Ovary (tissue), 3 donors: ENCODE results near the gene RASGRP1.

Experiments used
- CTCF ChIP-seq, 3 donors: fragments of 450-650 bp in 2 of 3; fragments of 200-600 bp in 1 of 3; IDR thresholded peaks; one replicate each; pipeline versions ENCODE4 v1.5.1 to v1.8.0; 2016 to 2022; ENCODE audit warnings: antibody characterized with exemption in 3 of 3, mild to moderate bottlenecking in 1 of 3
- POLR2A ChIP-seq: fragments of 450-650 bp; IDR thresholded peaks from one replicate; pipeline ENCODE4 v1.6.1; 2017; ENCODE audit warnings: antibody characterized with exemption, mild to moderate bottlenecking, moderate library complexity
- donor health status: DM: no; HTN: no; CAD: no.

- TF ChIP-seq CTCF (IDR thresholded peaks at IDR 0.05) (no peak), POLR2A (no peak)
These were observed 5.5 kb downstream of the RASGRP1 start for GRCh38 chr15:38559131-38559530.
